DOHH2 (cell line): Measurements from ENCODE around the gene MUC13.

Experiments
- EZH2phosphoT487 ChIP-seq: fragments of 200-600 bp; sonication (generic); IDR thresholded peaks from 2 replicates; pipeline ENCODE4 v1.6.1; 2017; ENCODE audit warnings: borderline replicate concordance, mild to moderate bottlenecking, antibody characterized with exemption, low read length, moderate library complexity, mixed read lengths
- TF ChIP-seq, protein P1 (sequence below): fragments of 200-600 bp; sonication (generic); IDR thresholded peaks from one replicate; pipeline ENCODE4 v1.5.1; 2014; ENCODE audit warnings: antibody characterized with exemption, mild to moderate bottlenecking, low read depth, low read length; ENCODE audit not compliant: poor library complexity, severe bottlenecking

DNA sequence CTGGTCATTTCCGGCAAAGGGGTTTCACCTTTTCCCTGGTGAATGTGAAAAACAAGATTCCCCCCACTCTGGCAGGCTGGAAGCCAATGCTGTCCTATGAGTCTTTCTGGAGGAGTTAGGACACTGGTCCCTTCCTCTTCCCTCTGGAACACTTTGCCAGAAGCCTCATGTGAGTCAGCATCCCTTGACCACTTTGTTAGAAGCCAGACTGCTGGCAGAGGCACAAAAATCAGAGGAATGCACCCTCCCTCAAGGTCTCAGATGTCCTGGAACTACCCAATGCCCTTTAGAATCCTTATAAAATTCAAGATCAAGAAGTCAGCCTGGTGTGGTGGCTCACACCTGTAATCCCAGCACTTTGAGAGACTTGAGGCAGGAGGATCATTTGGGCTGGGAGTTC lies 74.0 kb downstream of the MUC13 start:
- TF ChIP-seq, protein P1, sequence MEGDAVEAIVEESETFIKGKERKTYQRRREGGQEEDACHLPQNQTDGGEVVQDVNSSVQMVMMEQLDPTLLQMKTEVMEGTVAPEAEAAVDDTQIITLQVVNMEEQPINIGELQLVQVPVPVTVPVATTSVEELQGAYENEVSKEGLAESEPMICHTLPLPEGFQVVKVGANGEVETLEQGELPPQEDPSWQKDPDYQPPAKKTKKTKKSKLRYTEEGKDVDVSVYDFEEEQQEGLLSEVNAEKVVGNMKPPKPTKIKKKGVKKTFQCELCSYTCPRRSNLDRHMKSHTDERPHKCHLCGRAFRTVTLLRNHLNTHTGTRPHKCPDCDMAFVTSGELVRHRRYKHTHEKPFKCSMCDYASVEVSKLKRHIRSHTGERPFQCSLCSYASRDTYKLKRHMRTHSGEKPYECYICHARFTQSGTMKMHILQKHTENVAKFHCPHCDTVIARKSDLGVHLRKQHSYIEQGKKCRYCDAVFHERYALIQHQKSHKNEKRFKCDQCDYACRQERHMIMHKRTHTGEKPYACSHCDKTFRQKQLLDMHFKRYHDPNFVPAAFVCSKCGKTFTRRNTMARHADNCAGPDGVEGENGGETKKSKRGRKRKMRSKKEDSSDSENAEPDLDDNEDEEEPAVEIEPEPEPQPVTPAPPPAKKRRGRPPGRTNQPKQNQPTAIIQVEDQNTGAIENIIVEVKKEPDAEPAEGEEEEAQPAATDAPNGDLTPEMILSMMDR: no peak
- no peak for TF ChIP-seq EZH2phosphoT487
